Endodermal cell (in vitro differentiated cells): Measurements from ENCODE around the gene CNTN6. TPM values are rescaled to one million over a fixed set of nuclear protein-coding genes. Genes with fewer than 3 reads are reported as not detected.

Experiments
- DNase-seq: peaks from one replicate; pipeline ENCODE4 v3.0.0-alpha.2; 2017
- H3K27ac ChIP-seq: 2 replicates; pipeline ENCODE4 v1.5.1; 2013; ENCODE audit warnings: mild to moderate bottlenecking, low read depth, low read length, moderate library complexity
- H3K27me3 ChIP-seq: 2 replicates; pipeline ENCODE4 v1.6.1; 2013; ENCODE audit warnings: mild to moderate bottlenecking, low read length, moderate library complexity; ENCODE audit not compliant: insufficient read depth, control insufficient read depth, poor library complexity, severe bottlenecking
- H3K36me3 ChIP-seq: 2 replicates; pipeline ENCODE4 v1.7.0; 2013; ENCODE audit warnings: mild to moderate bottlenecking, low read length, moderate library complexity; ENCODE audit not compliant: control insufficient read depth, insufficient read depth
- H3K4me1 ChIP-seq: one replicate; pipeline ENCODE4 v1.7.0; 2013; ENCODE audit warnings: low read length; ENCODE audit not compliant: control insufficient read depth, insufficient read depth
- H3K4me3 ChIP-seq: 2 replicates; pipeline ENCODE4 v1.5.1; 2013; ENCODE audit warnings: mild to moderate bottlenecking, low read length, moderate library complexity
- H3K9ac ChIP-seq: 2 replicates; pipeline ENCODE4 v1.6.1; 2013; ENCODE audit warnings: mild to moderate bottlenecking, low read length, moderate library complexity; ENCODE audit not compliant: poor library complexity, severe bottlenecking; ENCODE audit errors: extremely low read depth
- H3K9me3 ChIP-seq: 2 replicates; pipeline ENCODE4 v1.6.1; 2013; ENCODE audit warnings: mild to moderate bottlenecking, low read length, moderate library complexity; ENCODE audit not compliant: control insufficient read depth
- H3K27ac Mint-ChIP-seq: 2 replicates; pipeline ENCODE4 v1.8.0; 2020; ENCODE audit warnings: mixed read lengths
- H3K27me3 Mint-ChIP-seq: 2 replicates; pipeline ENCODE4 v1.8.0; 2021; ENCODE audit warnings: mild to moderate bottlenecking, mixed read lengths; ENCODE audit not compliant: insufficient read depth
- H3K36me3 Mint-ChIP-seq: 2 replicates; pipeline ENCODE4 v1.8.0; 2020; ENCODE audit warnings: low read depth, mixed read lengths
- H3K4me1 Mint-ChIP-seq: 2 replicates; pipeline ENCODE4 v1.8.0; 2020; ENCODE audit warnings: mixed read lengths
- H3K4me3 Mint-ChIP-seq: 2 replicates; pipeline ENCODE4 v1.8.0; 2020; ENCODE audit warnings: mild to moderate bottlenecking, moderate library complexity, mixed read lengths
- H3K9me3 Mint-ChIP-seq: 2 replicates; pipeline ENCODE4 v1.8.0; 2020; ENCODE audit warnings: mild to moderate bottlenecking, mixed read lengths
- CTCF ChIP-seq: fragments of 200-600 bp; sonication (generic); conservative IDR thresholded peaks from 2 replicates; pipeline ENCODE4 v1.5.0; 2021; ENCODE audit warnings: antibody characterized with exemption, mild to moderate bottlenecking
- whole genome bisulfite sequencing, 2 experiments: methylation state at CpG; one replicate each; pipeline versions ENCODE4 v1.1.5 to v1.1.7; 2013; ENCODE audit warnings: missing lambda C conversion rate in 2 of 2, mixed read lengths in 1 of 2; ENCODE audit not compliant: insufficient coverage in 1 of 2, insufficient read length in 1 of 2; 5-methylcytosine and 5-hydroxymethylcytosine counted together
- long read RNA-seq, 4 experiments: library from polyadenylated mRNA in 2 of 4; library from RNA in 1 of 4; library from capped mRNA in 1 of 4; stranded (forward) in 3 of 4; unstranded in 1 of 4; transcript quantifications; one replicate each; pipeline ENCODE4 v2.0.0, GENCODE V29; 2020 to 2021; ENCODE audit warnings: inconsistent platforms in 1 of 4
- polyA plus RNA-seq, 2 experiments: library from polyadenylated mRNA; stranded (reverse); fragments of 50-300 nt; gene quantifications; one replicate each; pipeline ENCODE4 v1.2.3, GENCODE V29; 2013
- total RNA-seq, 2 donors: library from RNA; stranded (reverse); fragmentation: NEBNext Ultra II Directional in 1 of 2; extraction: Animal tissue kit (Norgen Biotek cat#: 25700) in 1 of 2; gene quantifications; 2 replicates in 1 of 2; 3 replicates in 1 of 2; pipeline ENCODE4 v1.2.1, GENCODE V29; 2021

Gene CNTN6
- under 1 TPM; 0.31 to 0.51 TPM for total RNA-seq
- 0.93 TPM for polyA plus RNA-seq (2013, experiment 1 of 2)
- polyA plus RNA-seq (2013, experiment 2 of 2): 0.99 TPM
- long read RNA-seq, experiment 1: 0 reads
- long read RNA-seq, experiment 2, partial matches to known transcripts: 0 of 1 reads
- long read RNA-seq, experiment 2, other reads (novel, unspliced or antisense): 1 of 1 reads
- long read RNA-seq, experiment 3, full-length matches to known transcripts: 1 of 5 reads
- long read RNA-seq, experiment 3, partial matches to known transcripts: 0 of 5 reads
- long read RNA-seq, experiment 3, other reads (novel, unspliced or antisense): 4 of 5 reads
- long read RNA-seq, experiment 4, partial matches to known transcripts: 0 of 4 reads
- long read RNA-seq, experiment 4, other reads (novel, unspliced or antisense): 4 of 4 reads

- Mint-ChIP-seq H3K27ac (no peak within 1 kb of the TSS), H3K36me3 (no peaks in the 10 kb centered on the region), H3K9me3 (no peaks in the 10 kb centered on the region), H3K4me3 (no peak within 1 kb of the TSS), H3K27me3 (no peaks in the 10 kb centered on the region), H3K4me1 (peaks cover 8% of the 10 kb centered on the region)
- WGBS, 2 experiments: 73 to 84% methylated on average over 4 to 7 of the region's 7 CpGs
- Histone ChIP-seq H3K27ac (peak within 1 kb of the TSS; percentile 59), H3K36me3 (no peaks in the 10 kb centered on the region), H3K27me3 (no peaks in the 10 kb centered on the region), H3K9ac (no peak within 1 kb of the TSS), H3K9me3 (peaks cover 34% of the 10 kb centered on the region), H3K4me1 (no peaks in the 10 kb centered on the region), H3K4me3 (no peak within 1 kb of the TSS)
- no peak for TF ChIP-seq CTCF
- DNase-seq: no peak
These were observed at the start of gene CNTN6 for GRCh38 chr3:1092771-1093170. Gene CNTN6 (plus strand): TSS chr3:1093024. CDS start chr3:1148009, 54,985 bp downstream.

- peaks cover 8% of the 10 kb centered on the region for H3K27me3 Mint-ChIP-seq
- WGBS, 2 experiments: 88% methylated on average over 2 of the region's 2 CpGs; no CpG with 5 or more reads in 1 of the 2 experiments
- H3K4me3 Mint-ChIP-seq: no peak overlapping the region
- Histone ChIP-seq H3K4me3 (no peak overlapping the region), H3K27me3 (no peaks in the 10 kb centered on the region), H3K4me1 (no peaks in the 10 kb centered on the region), H3K27ac (no peak overlapping the region), H3K9me3 (peaks cover 88% of the 10 kb centered on the region), H3K9ac (no peak overlapping the region), H3K36me3 (no peaks in the 10 kb centered on the region)
- no peaks in the 10 kb centered on the region for H3K36me3 Mint-ChIP-seq
- TF ChIP-seq CTCF: no peak
- peaks cover 7% of the 10 kb centered on the region for H3K4me1 Mint-ChIP-seq
- H3K9me3 Mint-ChIP-seq: peaks cover 12% of the 10 kb centered on the region
- no peak overlapping the region for H3K27ac Mint-ChIP-seq
- DNase-seq: no peak
These were observed 44.3 kb upstream of the CNTN6 start for GRCh38 chr3:1048558-1048957.

- H3K4me3 ChIP-seq: no peak overlapping the region
- Mint-ChIP-seq H3K36me3 (no peaks in the 10 kb centered on the region), H3K27me3 (peaks cover 3% of the 10 kb centered on the region), H3K4me3 (no peak overlapping the region), H3K27ac (no peak overlapping the region), H3K4me1 (no peaks in the 10 kb centered on the region), H3K9me3 (no peaks in the 10 kb centered on the region)
- H3K9me3 ChIP-seq: peaks cover 47% of the 10 kb centered on the region
- no peak for TF ChIP-seq CTCF
- no peaks in the 10 kb centered on the region for H3K36me3 ChIP-seq
- no peaks in the 10 kb centered on the region for H3K4me1 ChIP-seq
- 79 to 83% methylated on average over 3 of the region's 3 CpGs for WGBS, 2 experiments
- H3K27me3 ChIP-seq: no peaks in the 10 kb centered on the region
- DNase-seq: no peak
- no peak overlapping the region for H3K27ac ChIP-seq
- no peak overlapping the region for H3K9ac ChIP-seq
These were observed 37.0 kb upstream of the CNTN6 start for GRCh38 chr3:1055870-1056269.
